ENCODE results near the gene TRAPPC14.
"Not testable (repeated sequence)": the region's sequence is repeated elsewhere in the genome, so short reads cannot be mapped to it uniquely, and the experiment has no call there.

The TRAPPC14 gene

GRCh38 chr7:100152937-100153666 is 5.4 kb downstream of the TRAPPC14 start:
- DNase-seq: no peak

GRCh38 chr7:100152404-100152803 is 6.1 kb downstream of the TRAPPC14 start:
- DNase-seq: no peak

- DNase-seq: peak; percentile 100
These were observed 9.8 kb downstream of the TRAPPC14 start, which contains the start of gene LAMTOR4 for GRCh38 chr7:100148559-100149328. LAMTOR4 (plus strand) TSS chr7:100148918; CDS start chr7:100148973, 55 bp downstream.

GRCh38 chr7:100148225-100148558 is 10.3 kb downstream of the TRAPPC14 start:
- no peak for DNase-seq

- DNase-seq: no peak
These were observed 11.2 kb downstream of the TRAPPC14 start for GRCh38 chr7:100147278-100147677.

GRCh38 chr7:100146350-100146749 is 12.2 kb downstream of the TRAPPC14 start:
- DNase-seq: not testable (repeated sequence)

GRCh38 chr7:100142461-100142860 is 16.1 kb downstream of the TRAPPC14 start:
- DNase-seq: no peak

GRCh38 chr7:100141555-100141949 is 17.0 kb downstream of the TRAPPC14 start:
- DNase-seq: no peak

- peak; percentile 53 for DNase-seq
These were observed 20.4 kb downstream of the TRAPPC14 start for GRCh38 chr7:100137851-100138760.

- DNase-seq: peak; percentile 76
These were observed 25.8 kb downstream of the TRAPPC14 start for GRCh38 chr7:100132697-100133151.

- no peak for DNase-seq
These were observed 26.4 kb downstream of the TRAPPC14 start for GRCh38 chr7:100132126-100132525.

GRCh38 chr7:100130608-100131453 is 27.7 kb downstream of the TRAPPC14 start:
- peak; percentile 92 for DNase-seq

GRCh38 chr7:100130220-100130607 is 28.3 kb downstream of the TRAPPC14 start:
- DNase-seq: peak; percentile 93

- no peak for DNase-seq
These were observed 29.9 kb downstream of the TRAPPC14 start for GRCh38 chr7:100128637-100128963.

- DNase-seq: peak; percentile 52
These were observed 30.5 kb downstream of the TRAPPC14 start for GRCh38 chr7:100127866-100128636.

GRCh38 chr7:100126931-100127865 is 31.3 kb downstream of the TRAPPC14 start, which contains the start of gene MBLAC1:
MBLAC1 (plus strand) TSS chr7:100126967; CDS start chr7:100127396, 429 bp downstream.
- DNase-seq: peak; percentile 96

GRCh38 chr7:100126239-100126930 is 32.1 kb downstream of the TRAPPC14 start:
- peak; percentile 65 for DNase-seq

- no peak for DNase-seq
These were observed 34.0 kb downstream of the TRAPPC14 start for GRCh38 chr7:100124301-100125230.

Measured in NCI-H69 (cell line).